Bronchial epithelial cell (primary cell): ENCODE results near the gene TFIP11. TPM values are rescaled to one million over a fixed set of nuclear protein-coding genes. Genes with fewer than 3 reads are reported as not detected.

Experiments used
- DNase-seq: peaks from one replicate; pipeline ENCODE4 v3.0.0-alpha.2; 2010; ENCODE audit warnings: low read depth
- FAIRE-seq: peaks from 2 replicates; lab custom pipeline; 2011; peaks lifted over from hg19 to GRCh38; lab: Jason Lieb, UNC
- H3K27me3 ChIP-seq: 2 replicates; pipeline ENCODE4 v1.5.1; 2011; ENCODE audit warnings: low read length; ENCODE audit not compliant: control insufficient read depth, insufficient read depth
- H3K36me3 ChIP-seq: 2 replicates; pipeline ENCODE4 v1.5.1; 2011; ENCODE audit warnings: low read length; ENCODE audit not compliant: control insufficient read depth, insufficient read depth
- H3K4me3 ChIP-seq: 2 replicates; pipeline ENCODE4 v1.5.1; 2011; ENCODE audit warnings: mild to moderate bottlenecking, low read depth, low read length, control low read depth
- CTCF ChIP-seq: IDR thresholded peaks from 2 replicates; pipeline ENCODE4 v1.5.1; 2011; ENCODE audit warnings: mild to moderate bottlenecking, moderate library complexity, low read length, control low read depth, inconsistent platforms; ENCODE audit not compliant: insufficient read depth, severe bottlenecking
- total RNA-seq: library from RNA; depleted of rRNA; stranded (reverse); fragments of >200 nt; gene quantifications from 2 replicates; pipeline ENCODE4 v1.2.1, GENCODE V29; 2014

The TFIP11 gene
- total RNA-seq: 30.9 and 36.9 TPM in 2 replicates

DNA sequence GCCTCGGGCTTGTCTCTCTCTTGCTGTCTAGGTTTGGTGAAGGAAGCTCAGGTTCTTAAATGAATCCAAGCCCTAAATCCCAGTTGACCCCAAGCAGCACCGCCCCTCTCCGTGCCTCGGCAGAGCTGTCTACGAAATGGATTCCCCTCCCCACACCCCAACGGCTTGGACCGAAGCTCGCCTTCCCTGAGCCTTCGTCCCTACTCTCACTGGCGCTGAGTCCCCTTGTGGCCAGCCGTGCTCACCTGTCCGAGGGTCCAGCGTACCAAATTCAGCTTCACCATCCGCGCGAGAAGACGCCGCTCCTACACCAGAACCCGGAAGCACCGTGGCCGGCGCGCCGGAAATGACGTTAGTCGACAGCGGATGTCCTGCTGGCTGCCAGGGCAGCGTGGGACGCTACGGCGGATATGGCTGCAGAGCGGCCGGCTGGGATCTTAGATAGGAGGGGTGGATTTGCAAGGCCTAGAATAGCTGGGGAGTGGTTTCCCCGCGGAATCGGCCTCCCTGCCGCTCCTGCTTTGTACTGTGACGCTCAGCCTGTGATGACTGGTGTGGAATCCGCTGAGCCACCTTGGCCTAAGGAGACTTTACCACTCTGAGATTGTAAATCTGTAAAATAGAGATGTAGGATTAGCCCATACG, at the start of gene TFIP11:
TFIP11 (minus strand) TSS at position 325 of the 645 bp plus-strand sequence. CDS start 2,201 bp downstream, outside the sequence.
- Histone ChIP-seq H3K36me3 (peaks cover 11% of the 10 kb centered on the region), H3K27me3 (no peaks in the 10 kb centered on the region), H3K4me3 (peak within 1 kb of the TSS; percentile 85)
- no peak for TF ChIP-seq CTCF
- no peak for FAIRE-seq
- peak; percentile 82 for DNase-seq

- Histone ChIP-seq H3K27me3 (no peaks in the 10 kb centered on the region), H3K36me3 (peaks cover 3% of the 10 kb centered on the region), H3K4me3 (no peak overlapping the region)
- DNase-seq (no peak), FAIRE-seq (no peak)
- no peak for TF ChIP-seq CTCF
Observed at GRCh38 chr22:26561756-26562417, 49.6 kb upstream of the TFIP11 start.

- Histone ChIP-seq H3K4me3 (no peak overlapping the region), H3K36me3 (peaks cover 1% of the 10 kb centered on the region), H3K27me3 (no peaks in the 10 kb centered on the region)
- no peak for TF ChIP-seq CTCF
- no peak for FAIRE-seq
- DNase-seq: no peak
Observed at GRCh38 chr22:26559961-26560575, 47.8 kb upstream of the TFIP11 start.

- H3K4me3 ChIP-seq: no peak overlapping the region
- H3K36me3 ChIP-seq: no peaks in the 10 kb centered on the region
- no peaks in the 10 kb centered on the region for H3K27me3 ChIP-seq
- no peak for TF ChIP-seq CTCF
- DNase-seq: no peak
- no peak for FAIRE-seq
Observed at GRCh38 chr22:26558248-26558895, 46.1 kb upstream of the TFIP11 start.

- DNase-seq: no peak
- H3K27me3 ChIP-seq: no peaks in the 10 kb centered on the region
- H3K36me3 ChIP-seq: peaks cover 2% of the 10 kb centered on the region
- FAIRE-seq: no peak
- H3K4me3 ChIP-seq: no peak overlapping the region
- no peak for TF ChIP-seq CTCF
Observed at GRCh38 chr22:26556904-26557303, 44.6 kb upstream of the TFIP11 start.
